ENCODE results near the gene SVEP1.

DNA sequence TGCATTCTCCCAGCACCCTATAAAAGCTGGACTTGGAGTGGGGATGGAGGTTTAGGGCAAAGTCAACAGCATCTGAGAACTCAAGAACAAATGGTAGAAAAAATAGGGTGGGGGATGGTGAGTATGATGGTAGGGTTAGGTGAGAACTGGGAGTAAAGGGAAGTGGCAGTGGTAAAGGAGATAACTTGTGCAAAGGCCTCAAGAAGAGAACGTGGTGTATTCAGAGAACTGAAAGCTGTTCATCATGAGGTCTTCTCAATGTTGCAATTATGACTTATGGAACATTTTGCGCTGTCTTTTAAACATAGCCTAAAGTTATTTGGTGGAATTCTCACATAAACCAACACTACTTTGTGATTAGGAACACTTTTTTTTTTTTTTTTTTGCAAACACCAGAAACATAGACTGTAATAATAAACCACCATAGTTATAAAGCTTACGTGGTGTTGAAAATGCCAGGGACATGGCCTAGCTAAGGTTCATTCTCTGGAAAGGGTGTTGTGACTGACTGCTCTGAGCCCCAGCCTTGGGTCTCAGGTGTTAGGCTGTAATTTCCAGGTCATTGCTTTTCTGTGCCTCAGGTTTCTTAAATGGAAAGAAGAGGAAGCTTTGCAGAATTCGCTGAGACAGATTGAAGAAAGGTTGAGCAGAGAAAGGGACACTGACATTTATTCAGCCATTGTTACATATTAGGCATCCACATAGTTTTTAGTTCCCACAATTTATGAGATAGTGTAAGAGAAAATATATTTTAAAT lies 222.7 kb downstream of the SVEP1 start:
- TF ChIP-seq POLR2A (IDR thresholded peaks at IDR 0.05; ENCODE audit: extremely low read depth, insufficient read length), result no peak
- TF ChIP-seq, protein P1, sequence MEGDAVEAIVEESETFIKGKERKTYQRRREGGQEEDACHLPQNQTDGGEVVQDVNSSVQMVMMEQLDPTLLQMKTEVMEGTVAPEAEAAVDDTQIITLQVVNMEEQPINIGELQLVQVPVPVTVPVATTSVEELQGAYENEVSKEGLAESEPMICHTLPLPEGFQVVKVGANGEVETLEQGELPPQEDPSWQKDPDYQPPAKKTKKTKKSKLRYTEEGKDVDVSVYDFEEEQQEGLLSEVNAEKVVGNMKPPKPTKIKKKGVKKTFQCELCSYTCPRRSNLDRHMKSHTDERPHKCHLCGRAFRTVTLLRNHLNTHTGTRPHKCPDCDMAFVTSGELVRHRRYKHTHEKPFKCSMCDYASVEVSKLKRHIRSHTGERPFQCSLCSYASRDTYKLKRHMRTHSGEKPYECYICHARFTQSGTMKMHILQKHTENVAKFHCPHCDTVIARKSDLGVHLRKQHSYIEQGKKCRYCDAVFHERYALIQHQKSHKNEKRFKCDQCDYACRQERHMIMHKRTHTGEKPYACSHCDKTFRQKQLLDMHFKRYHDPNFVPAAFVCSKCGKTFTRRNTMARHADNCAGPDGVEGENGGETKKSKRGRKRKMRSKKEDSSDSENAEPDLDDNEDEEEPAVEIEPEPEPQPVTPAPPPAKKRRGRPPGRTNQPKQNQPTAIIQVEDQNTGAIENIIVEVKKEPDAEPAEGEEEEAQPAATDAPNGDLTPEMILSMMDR (IDR thresholded peaks at IDR 0.05; ENCODE audit: low read depth, low read length), result no peak
- TF ChIP-seq, protein P2, sequence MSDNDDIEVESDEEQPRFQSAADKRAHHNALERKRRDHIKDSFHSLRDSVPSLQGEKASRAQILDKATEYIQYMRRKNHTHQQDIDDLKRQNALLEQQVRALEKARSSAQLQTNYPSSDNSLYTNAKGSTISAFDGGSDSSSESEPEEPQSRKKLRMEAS (IDR thresholded peaks at IDR 0.05; ENCODE audit: low read depth, low read length), result no peak
